Measurements from ENCODE around the gene MMP2. TPM values are rescaled to one million over a fixed set of nuclear protein-coding genes. Genes with fewer than 3 reads are reported as not detected.

MMP2 gene
- total RNA-seq, 6 experiments from 2014 or later: 4.8 to 13.2 (median 6.7) TPM

DNA sequence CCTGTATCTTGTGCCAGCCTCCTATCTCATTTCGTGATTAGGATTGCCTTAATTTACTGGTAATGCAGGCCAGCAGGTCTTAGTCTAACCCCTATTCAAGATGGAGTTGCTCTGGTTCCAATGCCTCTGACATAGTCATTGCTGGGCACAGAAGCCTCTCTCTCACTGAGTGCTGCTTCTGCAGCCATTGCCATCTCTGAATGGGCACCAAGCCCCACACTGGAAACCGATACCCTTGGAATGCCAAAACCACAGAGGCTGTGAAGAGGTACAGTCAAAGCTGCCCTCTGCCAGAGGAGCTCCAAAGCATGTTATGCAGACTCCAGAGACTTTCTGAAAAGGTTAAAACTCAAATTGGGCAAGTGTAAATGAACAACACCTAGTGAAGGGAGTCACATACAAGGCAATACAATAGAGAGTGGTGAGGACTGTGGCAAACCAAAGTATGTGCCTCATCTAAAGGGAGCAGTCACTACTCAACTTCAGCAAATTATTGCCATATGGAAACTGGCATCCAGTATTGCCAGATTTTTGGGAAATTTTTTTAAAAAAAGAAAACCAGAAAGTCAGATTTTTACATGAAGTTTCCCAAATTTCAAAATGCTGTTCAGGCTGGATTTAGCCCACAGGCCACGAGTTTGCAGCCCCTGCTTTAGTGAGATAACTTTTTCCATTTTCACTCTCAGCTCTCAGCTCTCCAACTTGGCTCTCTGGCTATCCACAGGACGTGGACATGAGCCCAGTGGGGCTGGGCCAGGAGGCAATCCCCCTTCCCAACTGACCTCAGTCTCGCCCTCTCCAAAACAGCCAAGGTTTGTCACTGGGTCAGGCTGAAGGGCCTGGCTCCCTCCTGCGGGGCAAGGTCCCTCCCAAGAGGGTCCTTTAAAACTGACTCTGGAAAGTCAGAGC, 2.1 kb upstream of the MMP2 start:
- Histone ChIP-seq H3K27ac (no peak overlapping the region), H3K4me1 (peaks cover 0 to 6% (median 0%) of the 10 kb centered on the region in 4 donors), H3K9me3 (no peaks in the 10 kb centered on the region), H3K4me3 (no peak overlapping the region), H3K27me3 (no peaks in the 10 kb centered on the region), H3K36me3 (no peaks in the 10 kb centered on the region)
- TF ChIP-seq, protein P1, sequence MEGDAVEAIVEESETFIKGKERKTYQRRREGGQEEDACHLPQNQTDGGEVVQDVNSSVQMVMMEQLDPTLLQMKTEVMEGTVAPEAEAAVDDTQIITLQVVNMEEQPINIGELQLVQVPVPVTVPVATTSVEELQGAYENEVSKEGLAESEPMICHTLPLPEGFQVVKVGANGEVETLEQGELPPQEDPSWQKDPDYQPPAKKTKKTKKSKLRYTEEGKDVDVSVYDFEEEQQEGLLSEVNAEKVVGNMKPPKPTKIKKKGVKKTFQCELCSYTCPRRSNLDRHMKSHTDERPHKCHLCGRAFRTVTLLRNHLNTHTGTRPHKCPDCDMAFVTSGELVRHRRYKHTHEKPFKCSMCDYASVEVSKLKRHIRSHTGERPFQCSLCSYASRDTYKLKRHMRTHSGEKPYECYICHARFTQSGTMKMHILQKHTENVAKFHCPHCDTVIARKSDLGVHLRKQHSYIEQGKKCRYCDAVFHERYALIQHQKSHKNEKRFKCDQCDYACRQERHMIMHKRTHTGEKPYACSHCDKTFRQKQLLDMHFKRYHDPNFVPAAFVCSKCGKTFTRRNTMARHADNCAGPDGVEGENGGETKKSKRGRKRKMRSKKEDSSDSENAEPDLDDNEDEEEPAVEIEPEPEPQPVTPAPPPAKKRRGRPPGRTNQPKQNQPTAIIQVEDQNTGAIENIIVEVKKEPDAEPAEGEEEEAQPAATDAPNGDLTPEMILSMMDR (IDR thresholded peaks at IDR 0.05): no peak
- TF ChIP-seq POLR2A (IDR thresholded peaks at IDR 0.05): no peak
- intact Hi-C loops (cut with DNase I): no loop called here
- 53% methylated on average over 4 of the region's 6 CpGs for WGBS (ENCODE audit: insufficient coverage, low coverage, low lambda C conversion rate, missing lambda C conversion rate)
- DNase-seq (no peak), ATAC-seq (no peak)

DNA sequence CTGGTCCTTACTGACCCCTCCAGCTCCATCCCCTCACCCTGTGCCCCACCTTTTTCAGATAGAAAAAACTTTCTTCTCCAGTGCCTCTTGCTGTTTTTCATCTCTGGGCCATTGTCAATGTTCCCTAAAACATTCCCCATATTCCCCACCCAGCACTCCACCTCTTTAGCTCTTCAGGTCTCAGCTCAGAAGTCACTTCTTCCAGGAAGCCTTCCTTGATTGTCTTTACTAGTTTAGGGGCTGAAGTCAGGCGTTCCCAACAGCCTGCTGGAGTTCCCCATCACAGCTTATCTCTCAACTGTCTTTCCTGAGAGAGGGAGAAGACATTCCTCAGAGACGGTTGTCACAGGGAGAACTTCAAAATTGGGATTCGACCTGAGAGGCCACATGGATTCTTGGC, 1.3 kb upstream of the MMP2 start:
- no peak overlapping the region for H3K27ac ChIP-seq
- ATAC-seq: no peak
- no peak overlapping the region for H3K4me3 ChIP-seq
- H3K9me3 ChIP-seq: no peaks in the 10 kb centered on the region
- DNase-seq: no peak
- no peaks in the 10 kb centered on the region for H3K27me3 ChIP-seq
- TF ChIP-seq, protein P1 (IDR thresholded peaks at IDR 0.05): no peak
- H3K36me3 ChIP-seq: no peaks in the 10 kb centered on the region
- 39% methylated on average over 3 of the region's 3 CpGs for WGBS (ENCODE audit: insufficient coverage, low coverage, low lambda C conversion rate, missing lambda C conversion rate)
- H3K4me1 ChIP-seq: peaks cover 0 to 6% (median 0%) of the 10 kb centered on the region in 4 donors
- intact Hi-C loops (cut with DNase I): no loop called here

DNA sequence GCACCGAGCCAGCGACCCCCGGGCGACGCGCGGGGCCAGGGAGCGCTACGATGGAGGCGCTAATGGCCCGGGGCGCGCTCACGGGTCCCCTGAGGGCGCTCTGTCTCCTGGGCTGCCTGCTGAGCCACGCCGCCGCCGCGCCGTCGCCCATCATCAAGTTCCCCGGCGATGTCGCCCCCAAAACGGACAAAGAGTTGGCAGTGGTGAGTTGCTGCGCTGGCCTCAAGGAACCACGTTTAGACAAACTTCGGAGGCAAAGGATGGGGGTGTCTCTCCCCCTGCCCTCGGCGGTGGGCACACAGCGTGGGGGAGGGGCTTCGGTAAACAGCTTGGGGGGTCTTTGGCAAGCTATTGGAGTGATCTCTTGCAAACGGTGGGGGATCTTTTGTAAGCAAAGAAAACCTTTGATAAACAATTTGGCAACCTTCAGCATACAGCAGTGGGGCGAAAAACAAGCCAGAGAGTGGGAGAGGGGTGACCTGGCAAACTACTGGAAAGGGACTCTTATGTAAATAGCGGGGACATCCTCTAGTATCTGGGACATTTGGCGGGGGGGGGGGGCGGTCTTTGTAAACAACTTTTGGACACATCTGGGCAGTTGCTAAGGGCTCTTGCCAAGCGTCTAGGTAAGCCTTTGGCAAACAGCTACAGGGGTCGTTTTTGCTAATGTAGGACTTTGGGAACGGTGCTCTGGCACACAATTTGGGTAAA, 587 bp downstream of the MMP2 start:
- intact Hi-C loops (cut with DNase I): no loop called here
- WGBS (ENCODE audit: insufficient coverage, low coverage, low lambda C conversion rate, missing lambda C conversion rate): 3% methylated on average over 34 of the region's 41 CpGs
- H3K36me3 ChIP-seq: no peaks in the 10 kb centered on the region
- H3K27ac ChIP-seq: no peak overlapping the region
- no peaks in the 10 kb centered on the region for H3K27me3 ChIP-seq
- ATAC-seq (no peak), DNase-seq (no peak)
- peaks cover 0 to 6% (median 0%) of the 10 kb centered on the region in 4 donors for H3K4me1 ChIP-seq
- TF ChIP-seq POLR2A (IDR thresholded peaks at IDR 0.05): no peak
- TF ChIP-seq, protein P1 (IDR thresholded peaks at IDR 0.05): no peak
- no peaks in the 10 kb centered on the region for H3K9me3 ChIP-seq
- H3K4me3 ChIP-seq: peak overlapping the region; percentile 7 to 37 (median 19)

DNA sequence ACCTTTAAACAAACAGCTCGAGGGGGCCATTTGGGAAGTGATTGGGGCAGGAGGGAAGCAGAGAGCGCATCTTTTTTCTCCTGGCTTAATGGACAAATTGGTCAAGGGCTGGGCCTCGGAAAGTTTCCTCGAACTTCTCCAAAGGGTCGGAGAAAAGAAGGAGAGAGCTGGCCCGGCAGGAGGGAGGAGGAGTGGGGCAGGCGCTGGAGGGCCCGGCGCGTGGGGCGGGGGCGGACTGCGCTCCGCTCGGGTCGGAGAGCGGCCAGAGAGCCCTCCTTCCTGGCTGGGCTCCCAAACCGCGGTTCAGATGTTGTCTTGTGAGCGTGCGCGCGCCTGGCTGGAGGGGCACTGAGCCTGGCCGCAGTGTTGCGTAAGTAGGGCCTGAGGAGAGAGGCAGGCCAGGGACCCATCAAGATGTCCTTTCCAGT, 1.2 kb downstream of the MMP2 start:
- no peak overlapping the region for H3K4me3 ChIP-seq
- H3K27me3 ChIP-seq: no peaks in the 10 kb centered on the region
- no peaks in the 10 kb centered on the region for H3K9me3 ChIP-seq
- DNase-seq: peak; percentile 39 to 60 (median 53)
- no peaks in the 10 kb centered on the region for H3K36me3 ChIP-seq
- intact Hi-C loops (cut with DNase I): no loop called here
- 0% methylated on average over 10 of the region's 25 CpGs for WGBS (ENCODE audit: insufficient coverage, low coverage, low lambda C conversion rate, missing lambda C conversion rate)
- no peak overlapping the region for H3K27ac ChIP-seq
- peaks cover 0 to 6% (median 0%) of the 10 kb centered on the region in 4 donors for H3K4me1 ChIP-seq
- peak; percentile 52 to 60 (median 56) for ATAC-seq
- no peak for TF ChIP-seq POLR2A (IDR thresholded peaks at IDR 0.05)
- TF ChIP-seq, protein P1 (IDR thresholded peaks at IDR 0.05): no peak

Measured in right lobe of liver (tissue), 6 donors.